ENCODE results near the gene KCNC3.
"Not testable (repeated sequence)": the region's sequence is repeated elsewhere in the genome, so short reads cannot be mapped to it uniquely, and the experiment has no call there.

The KCNC3 gene

DNA sequence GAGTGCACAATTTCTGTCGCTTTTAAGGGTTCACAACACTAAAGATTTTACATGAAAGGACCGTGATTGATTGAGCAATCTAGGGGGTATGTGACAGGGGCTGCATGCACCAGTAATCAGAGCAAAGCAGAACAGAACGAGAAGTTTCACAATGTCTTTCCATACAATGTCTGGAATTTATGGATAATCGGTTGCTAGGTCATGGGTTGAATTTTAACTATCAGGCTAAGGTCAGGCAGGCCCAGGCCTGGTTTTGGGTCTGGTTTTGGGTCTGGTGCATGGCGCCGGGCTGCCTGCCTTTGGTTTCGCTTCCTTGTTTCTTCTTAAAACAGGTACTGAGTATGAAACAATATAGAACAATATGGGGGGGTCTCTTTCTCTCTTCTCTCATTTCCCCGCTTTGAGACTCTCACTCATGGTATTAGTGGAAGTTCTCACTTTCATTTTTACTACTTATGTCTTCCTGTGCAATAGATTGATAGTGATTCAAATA is 18.0 kb upstream of the KCNC3 start:
- not testable (repeated sequence) for H3K9ac ChIP-seq (ENCODE audit: low read depth, low read length)

GRCh38 chr19:50344661-50345318 is 15.6 kb upstream of the KCNC3 start:
- peaks cover 5% of the 10 kb centered on the region for H3K27me3 ChIP-seq (ENCODE audit: control insufficient read depth, insufficient read depth, low read length)
- no peak overlapping the region for H3K4me3 ChIP-seq (ENCODE audit: low read length)
- no peaks in the 10 kb centered on the region for H3K36me3 ChIP-seq (ENCODE audit: insufficient read depth, low read length)
- H3K9ac ChIP-seq (ENCODE audit: low read depth, low read length): no peak overlapping the region
- no peak overlapping the region for H3K4me2 ChIP-seq (ENCODE audit: low read length)
- H3K9me3 ChIP-seq (replicated peaks; ENCODE audit: low read length): no peaks in the 10 kb centered on the region
- no peaks in the 10 kb centered on the region for H3K4me1 ChIP-seq (ENCODE audit: control insufficient read depth, insufficient read depth, low read length)

More for the DNA sequence above, 18.0 kb upstream of the KCNC3 start:
- not testable (repeated sequence) for H3K9me3 ChIP-seq (replicated peaks; ENCODE audit: low read length); H3K4me3 ChIP-seq (ENCODE audit: low read length); H3K27me3 ChIP-seq (ENCODE audit: control insufficient read depth, insufficient read depth, low read length); H3K36me3 ChIP-seq (ENCODE audit: insufficient read depth, low read length); H3K4me2 ChIP-seq (ENCODE audit: low read length); H3K4me1 ChIP-seq (ENCODE audit: control insufficient read depth, insufficient read depth, low read length)

DNA sequence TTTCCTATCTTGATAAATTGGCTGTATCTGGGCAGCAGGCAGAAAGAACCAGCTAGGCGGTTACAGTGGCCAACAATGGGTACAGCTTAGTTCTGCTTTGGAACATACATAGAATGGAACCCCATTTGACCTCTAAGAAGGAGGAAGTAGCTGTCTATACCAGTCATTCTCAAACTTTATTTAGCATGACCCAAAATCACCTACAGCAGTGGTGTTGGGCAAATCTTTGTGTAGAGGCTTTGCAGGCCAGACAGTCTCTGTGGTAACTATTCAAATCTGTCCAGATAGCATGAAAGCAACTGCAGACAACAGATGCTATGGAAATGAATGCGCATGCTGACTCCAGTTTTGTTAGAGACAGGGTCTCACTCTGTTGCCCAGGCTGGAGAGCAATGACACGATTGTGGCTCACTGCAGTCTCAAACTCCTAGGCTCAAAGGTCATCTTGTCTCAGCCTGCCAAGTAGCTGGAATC is 12.0 kb upstream of the KCNC3 start:
- no peaks in the 10 kb centered on the region for H3K36me3 ChIP-seq (ENCODE audit: insufficient read depth, low read length)
- H3K9me3 ChIP-seq (replicated peaks; ENCODE audit: low read length): no peaks in the 10 kb centered on the region
- H3K4me1 ChIP-seq (ENCODE audit: control insufficient read depth, insufficient read depth, low read length): no peaks in the 10 kb centered on the region
- no peak overlapping the region for H3K4me2 ChIP-seq (ENCODE audit: low read length)
- H3K4me3 ChIP-seq (ENCODE audit: low read length): no peak overlapping the region
- H3K27me3 ChIP-seq (ENCODE audit: control insufficient read depth, insufficient read depth, low read length): no peaks in the 10 kb centered on the region
- no peak overlapping the region for H3K9ac ChIP-seq (ENCODE audit: low read depth, low read length)

DNA sequence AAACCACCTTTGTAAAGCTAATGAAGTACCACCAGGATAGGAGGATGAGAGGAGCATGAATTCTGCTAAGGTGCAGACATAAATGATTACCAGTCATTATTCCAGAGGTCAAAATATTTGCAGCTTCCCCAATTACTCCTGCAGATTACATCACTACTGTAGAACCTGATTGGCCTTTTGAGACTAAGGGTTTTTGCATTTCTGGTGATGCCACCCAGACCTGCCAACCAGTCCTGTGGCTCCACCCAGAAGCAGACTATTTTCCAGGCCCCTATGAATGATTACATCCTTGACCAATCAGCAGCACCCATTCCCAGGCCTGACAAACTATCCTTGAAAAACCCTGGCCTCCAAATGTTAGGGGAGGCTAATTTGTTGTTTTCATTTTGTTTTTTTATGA is 11.2 kb upstream of the KCNC3 start:
- no peak overlapping the region for H3K4me3 ChIP-seq (ENCODE audit: low read length)
- H3K9ac ChIP-seq (ENCODE audit: low read depth, low read length): no peak overlapping the region
- H3K4me1 ChIP-seq (ENCODE audit: control insufficient read depth, insufficient read depth, low read length): no peaks in the 10 kb centered on the region
- no peaks in the 10 kb centered on the region for H3K9me3 ChIP-seq (replicated peaks; ENCODE audit: low read length)
- H3K36me3 ChIP-seq (ENCODE audit: insufficient read depth, low read length): no peaks in the 10 kb centered on the region
- H3K4me2 ChIP-seq (ENCODE audit: low read length): no peak overlapping the region
- no peaks in the 10 kb centered on the region for H3K27me3 ChIP-seq (ENCODE audit: control insufficient read depth, insufficient read depth, low read length)

- H3K27me3 ChIP-seq (ENCODE audit: control insufficient read depth, insufficient read depth, low read length); H3K36me3 ChIP-seq (ENCODE audit: insufficient read depth, low read length); H3K4me1 ChIP-seq (ENCODE audit: control insufficient read depth, insufficient read depth, low read length); H3K9ac ChIP-seq (ENCODE audit: low read depth, low read length); H3K4me2 ChIP-seq (ENCODE audit: low read length); H3K9me3 ChIP-seq (replicated peaks; ENCODE audit: low read length); H3K4me3 ChIP-seq (ENCODE audit: low read length): not testable (repeated sequence)
Measured at GRCh38 chr19:50337031-50337430, 7.9 kb upstream of the KCNC3 start.

DNA sequence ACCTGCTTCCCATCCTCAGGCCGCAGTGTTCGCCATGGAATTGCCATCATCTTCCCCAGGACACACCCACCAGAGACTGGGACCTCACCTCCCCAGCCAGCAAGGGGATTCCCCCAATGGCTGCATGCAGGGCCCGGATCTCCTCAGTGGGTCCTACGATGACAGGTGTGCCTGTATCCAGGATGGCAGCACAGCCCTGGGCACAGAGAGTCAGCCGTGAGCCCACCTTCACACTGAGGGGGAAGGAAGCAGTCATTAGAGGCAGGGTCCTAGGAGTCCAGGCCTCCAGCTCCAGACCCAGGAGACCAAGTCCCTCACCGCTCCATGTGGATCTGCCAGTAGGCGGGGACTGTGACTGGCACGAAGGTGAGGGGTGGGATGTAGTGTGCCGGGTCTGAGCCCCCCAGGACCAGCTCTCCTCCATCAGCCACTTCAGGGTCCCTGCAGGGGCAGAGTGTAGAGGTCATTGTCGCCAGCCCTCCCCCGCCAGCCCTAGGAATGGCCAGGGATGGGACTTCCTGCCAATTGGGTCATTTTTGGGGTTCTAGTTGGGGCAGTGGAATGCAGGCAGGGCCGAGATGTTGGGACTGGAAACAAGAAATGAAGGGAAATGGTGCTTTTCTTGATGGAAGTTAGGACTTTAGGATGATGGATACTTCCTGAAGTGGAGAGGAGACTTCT is 5.7 kb upstream of the KCNC3 start:
- Histone ChIP-seq H3K4me1 (ENCODE audit: control insufficient read depth, insufficient read depth, low read length) (peaks cover 4% of the 10 kb centered on the region), H3K9ac (ENCODE audit: low read depth, low read length) (no peak overlapping the region), H3K4me2 (ENCODE audit: low read length) (no peak overlapping the region), H3K27me3 (ENCODE audit: control insufficient read depth, insufficient read depth, low read length) (peaks cover 25% of the 10 kb centered on the region), H3K9me3 (replicated peaks; ENCODE audit: low read length) (peaks cover 5% of the 10 kb centered on the region), H3K4me3 (ENCODE audit: low read length) (no peak overlapping the region), H3K36me3 (ENCODE audit: insufficient read depth, low read length) (no peaks in the 10 kb centered on the region)

DNA sequence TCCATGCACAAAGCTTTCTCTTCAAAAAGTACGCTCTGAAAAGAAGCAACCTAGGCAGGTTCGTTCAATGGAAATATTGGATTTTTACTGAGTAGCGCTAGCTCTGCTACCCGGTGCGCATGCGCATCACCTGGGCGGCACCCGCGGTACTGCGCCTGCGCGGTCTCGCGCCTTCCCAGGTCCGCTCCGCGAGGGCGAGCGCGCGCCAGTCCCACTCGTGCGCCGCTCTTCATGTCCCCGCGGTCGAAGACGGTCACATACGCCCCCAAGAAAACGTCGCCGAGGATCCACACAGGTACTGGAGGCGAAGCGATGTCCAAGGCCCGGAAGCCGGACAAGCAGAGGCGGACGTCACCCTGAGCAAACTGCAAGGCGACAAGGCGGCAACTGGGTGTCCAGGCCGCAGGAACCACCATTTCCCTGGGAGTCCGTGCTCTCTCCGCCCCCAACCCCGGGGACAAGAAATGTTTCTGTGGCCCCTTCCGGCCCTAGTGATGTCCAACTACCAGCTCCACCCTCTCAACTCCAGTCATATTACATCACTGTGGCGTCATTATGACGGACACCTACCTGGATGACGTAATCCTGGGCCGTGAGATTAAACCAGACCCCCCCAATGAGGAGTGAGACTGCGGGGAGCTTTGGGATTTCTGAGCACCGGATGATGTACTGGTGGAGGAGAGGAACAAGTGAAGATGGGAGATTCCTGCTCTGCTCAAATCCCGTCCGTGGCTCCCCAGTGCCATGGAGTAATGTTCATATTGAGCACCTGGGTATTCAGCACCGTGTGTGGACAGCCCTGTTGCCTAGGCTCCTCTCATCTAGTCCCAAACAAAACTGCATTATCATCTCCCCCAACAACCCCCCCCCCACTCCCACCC is 4.8 kb upstream of the KCNC3 start:
- Histone ChIP-seq H3K4me1 (ENCODE audit: control insufficient read depth, insufficient read depth, low read length) (peaks cover 7% of the 10 kb centered on the region), H3K36me3 (ENCODE audit: insufficient read depth, low read length) (no peaks in the 10 kb centered on the region), H3K9me3 (replicated peaks; ENCODE audit: low read length) (peaks cover 5% of the 10 kb centered on the region), H3K27me3 (ENCODE audit: control insufficient read depth, insufficient read depth, low read length) (peaks cover 31% of the 10 kb centered on the region), H3K9ac (ENCODE audit: low read depth, low read length) (no peak overlapping the region), H3K4me2 (ENCODE audit: low read length) (peak overlapping the region; percentile 80), H3K4me3 (ENCODE audit: low read length) (peak overlapping the region; percentile 64)

DNA sequence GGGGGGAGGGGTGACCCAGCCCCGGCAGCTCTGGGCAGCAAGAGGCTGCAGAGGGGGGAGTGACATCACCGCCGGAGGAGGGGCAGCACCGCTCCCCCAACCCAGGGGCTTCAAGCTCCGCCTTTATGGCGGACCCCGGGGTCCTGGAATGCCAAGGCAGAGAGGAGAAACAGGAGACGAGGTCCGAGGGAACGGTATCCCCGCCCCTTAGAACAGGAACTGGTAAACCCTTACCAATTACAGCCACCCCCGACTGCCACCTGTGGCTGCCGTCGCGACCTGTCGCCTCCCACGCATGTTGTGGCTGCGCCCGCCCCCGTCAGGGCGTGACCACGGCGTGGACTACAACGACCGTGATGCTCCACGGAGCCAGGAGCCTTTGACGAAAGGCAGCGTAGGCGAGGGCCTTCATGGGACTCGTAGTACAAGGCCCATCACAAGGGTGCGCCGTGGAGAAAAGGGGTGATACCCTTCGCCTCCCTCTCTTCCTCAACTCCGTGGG is 4.1 kb upstream of the KCNC3 start:
- Histone ChIP-seq H3K4me1 (ENCODE audit: control insufficient read depth, insufficient read depth, low read length) (peaks cover 7% of the 10 kb centered on the region), H3K27me3 (ENCODE audit: control insufficient read depth, insufficient read depth, low read length) (peaks cover 33% of the 10 kb centered on the region), H3K9ac (ENCODE audit: low read depth, low read length) (no peak overlapping the region), H3K9me3 (replicated peaks; ENCODE audit: low read length) (peaks cover 5% of the 10 kb centered on the region), H3K36me3 (ENCODE audit: insufficient read depth, low read length) (no peaks in the 10 kb centered on the region), H3K4me2 (ENCODE audit: low read length) (peak overlapping the region; percentile 80), H3K4me3 (ENCODE audit: low read length) (peak overlapping the region; percentile 64)

- Histone ChIP-seq H3K9me3 (replicated peaks; ENCODE audit: low read length) (peaks cover 5% of the 10 kb centered on the region), H3K27me3 (ENCODE audit: control insufficient read depth, insufficient read depth, low read length) (peaks cover 38% of the 10 kb centered on the region), H3K4me2 (ENCODE audit: low read length) (no peak overlapping the region), H3K4me1 (ENCODE audit: control insufficient read depth, insufficient read depth, low read length) (peaks cover 7% of the 10 kb centered on the region), H3K36me3 (ENCODE audit: insufficient read depth, low read length) (no peaks in the 10 kb centered on the region), H3K9ac (ENCODE audit: low read depth, low read length) (no peak overlapping the region), H3K4me3 (ENCODE audit: low read length) (no peak overlapping the region)
Measured at GRCh38 chr19:50332244-50333038, 3.3 kb upstream of the KCNC3 start.

DNA sequence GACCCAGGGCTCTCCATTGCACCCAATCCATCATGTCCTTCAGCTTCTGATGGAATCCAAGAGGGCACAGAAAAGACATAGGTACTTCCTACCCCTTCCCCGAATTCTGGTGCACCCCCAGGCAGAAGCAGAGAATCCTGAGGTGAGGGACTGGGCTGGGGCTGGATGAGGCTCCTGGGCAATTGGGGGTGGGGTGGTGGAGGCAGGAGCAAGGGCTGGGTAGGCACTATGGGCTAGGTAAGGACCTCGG is 2.7 kb upstream of the KCNC3 start:
- Histone ChIP-seq H3K4me3 (ENCODE audit: low read length) (no peak overlapping the region), H3K9me3 (replicated peaks; ENCODE audit: low read length) (peaks cover 5% of the 10 kb centered on the region), H3K4me1 (ENCODE audit: control insufficient read depth, insufficient read depth, low read length) (peaks cover 7% of the 10 kb centered on the region), H3K9ac (ENCODE audit: low read depth, low read length) (no peak overlapping the region), H3K36me3 (ENCODE audit: insufficient read depth, low read length) (no peaks in the 10 kb centered on the region), H3K4me2 (ENCODE audit: low read length) (no peak overlapping the region), H3K27me3 (ENCODE audit: control insufficient read depth, insufficient read depth, low read length) (peaks cover 43% of the 10 kb centered on the region)

Data from skeletal muscle satellite cell (primary cell).